ENCODE data around the gene FAM227B.

FAM227B gene

DNA sequence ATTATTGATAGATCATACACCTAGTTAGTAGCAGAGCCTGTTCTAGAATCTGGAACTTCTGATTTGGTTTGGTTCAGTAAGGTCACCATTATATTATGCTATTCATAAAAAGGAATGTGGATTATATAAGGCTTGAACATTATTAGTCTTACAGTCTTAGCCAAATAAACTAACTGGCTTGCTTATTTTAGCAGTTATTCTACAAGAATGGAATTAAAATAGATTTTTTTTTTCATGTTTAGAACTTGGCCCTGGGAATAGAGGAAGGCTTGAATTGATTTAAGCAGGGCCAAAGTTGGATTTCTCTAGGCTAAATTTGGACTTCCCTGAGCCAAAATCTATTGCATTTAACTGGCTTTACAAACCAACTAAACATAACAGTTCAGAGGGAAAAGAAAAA, 24.7 kb upstream of the FAM227B start:
- Histone ChIP-seq H3K36me3 (ENCODE audit: control insufficient read depth, insufficient read depth, low read length) (peaks cover 5% of the 10 kb centered on the region), H3K4me1 (ENCODE audit: control insufficient read depth, insufficient read depth, low read length, poor library complexity, severe bottlenecking) (no peaks in the 10 kb centered on the region), H3K9me3 (ENCODE audit: control insufficient read depth, low read length) (no peaks in the 10 kb centered on the region), H3K27ac (ENCODE audit: insufficient read depth, low read length, poor library complexity, severe bottlenecking) (no peak overlapping the region), H3K4me3 (ENCODE audit: insufficient read depth, low read depth, low read length, poor library complexity, severe bottlenecking) (no peak overlapping the region), H3K27me3 (replicated peaks; ENCODE audit: control insufficient read depth, insufficient read depth, low read length, poor library complexity, severe bottlenecking) (no peaks in the 10 kb centered on the region)
- no peak for DNase-seq

DNA sequence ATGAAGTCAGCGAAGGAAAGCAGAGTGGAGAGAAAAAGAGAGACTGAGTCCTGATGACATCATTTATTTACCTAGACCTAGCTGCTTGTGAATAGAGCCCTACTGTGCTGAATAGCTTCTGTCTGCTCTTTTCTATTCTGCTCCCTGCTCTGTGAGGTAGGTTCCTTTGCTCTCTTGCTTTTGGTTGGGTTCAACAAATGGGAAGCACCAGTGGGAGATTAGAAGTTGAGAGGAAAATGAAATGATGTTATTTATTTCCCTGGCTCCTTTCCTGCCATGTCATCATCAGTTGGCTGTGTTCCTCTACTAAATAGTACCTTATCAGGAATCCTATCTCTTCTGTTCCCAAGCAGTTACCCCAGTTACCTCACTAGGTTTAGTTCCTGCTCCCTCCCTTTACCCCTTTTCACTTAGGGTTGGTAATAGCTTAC, 23.8 kb upstream of the FAM227B start:
- no peak overlapping the region for H3K27ac ChIP-seq (ENCODE audit: insufficient read depth, low read length, poor library complexity, severe bottlenecking)
- no peak for DNase-seq

DNA sequence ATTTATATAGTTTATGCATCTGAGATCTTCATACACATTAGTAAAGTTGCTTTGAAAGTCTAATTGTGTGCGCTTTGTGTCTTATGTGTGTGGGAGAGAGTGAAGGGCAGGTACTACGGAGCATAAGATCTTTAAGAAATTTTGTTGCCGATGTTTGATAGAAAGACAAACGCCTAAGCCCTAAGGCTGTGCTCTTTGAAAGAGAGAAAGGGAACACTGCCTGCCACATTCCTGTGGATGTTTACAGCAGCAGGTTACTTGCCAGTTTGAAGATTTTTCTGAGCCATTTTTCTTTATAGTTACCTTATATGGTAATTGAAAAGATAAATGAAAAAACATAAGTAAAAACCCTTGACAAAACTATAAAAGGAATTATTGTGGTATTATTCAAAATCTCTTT, 17.2 kb upstream of the FAM227B start:
- H3K4me1 ChIP-seq (ENCODE audit: control insufficient read depth, insufficient read depth, low read length, poor library complexity, severe bottlenecking) = no peaks in the 10 kb centered on the region
- no peak overlapping the region for H3K27ac ChIP-seq (ENCODE audit: insufficient read depth, low read length, poor library complexity, severe bottlenecking)
- no peak for DNase-seq
- no peaks in the 10 kb centered on the region for H3K27me3 ChIP-seq (replicated peaks; ENCODE audit: control insufficient read depth, insufficient read depth, low read length, poor library complexity, severe bottlenecking)
- peaks cover 11% of the 10 kb centered on the region for H3K36me3 ChIP-seq (ENCODE audit: control insufficient read depth, insufficient read depth, low read length)
- H3K4me3 ChIP-seq (ENCODE audit: insufficient read depth, low read depth, low read length, poor library complexity, severe bottlenecking) = no peak overlapping the region
- H3K9me3 ChIP-seq (ENCODE audit: control insufficient read depth, low read length) = no peaks in the 10 kb centered on the region

More for the DNA sequence above, 23.8 kb upstream of the FAM227B start:
- Histone ChIP-seq H3K27me3 (replicated peaks; ENCODE audit: control insufficient read depth, insufficient read depth, low read length, poor library complexity, severe bottlenecking) (no peaks in the 10 kb centered on the region), H3K36me3 (ENCODE audit: control insufficient read depth, insufficient read depth, low read length) (peaks cover 5% of the 10 kb centered on the region), H3K9me3 (ENCODE audit: control insufficient read depth, low read length) (no peaks in the 10 kb centered on the region), H3K4me1 (ENCODE audit: control insufficient read depth, insufficient read depth, low read length, poor library complexity, severe bottlenecking) (no peaks in the 10 kb centered on the region), H3K4me3 (ENCODE audit: insufficient read depth, low read depth, low read length, poor library complexity, severe bottlenecking) (no peak overlapping the region)

DNA sequence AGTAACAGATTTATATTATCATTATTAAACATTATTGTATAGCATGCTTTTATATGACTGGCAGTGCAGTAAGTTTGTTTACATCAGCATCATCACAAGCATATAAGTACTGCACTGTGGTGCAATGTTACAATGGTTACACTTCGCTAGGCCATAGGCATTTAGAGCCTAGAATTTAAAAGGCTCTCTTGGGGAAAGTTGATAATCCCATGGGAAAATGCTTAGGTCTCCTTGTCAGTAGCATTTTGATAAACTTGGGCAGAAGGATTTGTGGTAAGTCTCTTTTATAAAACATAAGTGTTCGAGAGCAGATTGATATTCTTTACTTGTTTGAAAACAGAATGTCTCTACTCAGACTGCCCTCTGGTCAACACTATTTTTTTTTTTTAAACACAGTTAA, 7.8 kb upstream of the FAM227B start:
- H3K4me3 ChIP-seq (ENCODE audit: insufficient read depth, low read depth, low read length, poor library complexity, severe bottlenecking) = no peak overlapping the region
- no peaks in the 10 kb centered on the region for H3K4me1 ChIP-seq (ENCODE audit: control insufficient read depth, insufficient read depth, low read length, poor library complexity, severe bottlenecking)
- no peaks in the 10 kb centered on the region for H3K9me3 ChIP-seq (ENCODE audit: control insufficient read depth, low read length)
- DNase-seq = no peak
- H3K27ac ChIP-seq (ENCODE audit: insufficient read depth, low read length, poor library complexity, severe bottlenecking) = no peak overlapping the region
- peaks cover 6% of the 10 kb centered on the region for H3K36me3 ChIP-seq (ENCODE audit: control insufficient read depth, insufficient read depth, low read length)
- H3K27me3 ChIP-seq (replicated peaks; ENCODE audit: control insufficient read depth, insufficient read depth, low read length, poor library complexity, severe bottlenecking) = no peaks in the 10 kb centered on the region

DNA sequence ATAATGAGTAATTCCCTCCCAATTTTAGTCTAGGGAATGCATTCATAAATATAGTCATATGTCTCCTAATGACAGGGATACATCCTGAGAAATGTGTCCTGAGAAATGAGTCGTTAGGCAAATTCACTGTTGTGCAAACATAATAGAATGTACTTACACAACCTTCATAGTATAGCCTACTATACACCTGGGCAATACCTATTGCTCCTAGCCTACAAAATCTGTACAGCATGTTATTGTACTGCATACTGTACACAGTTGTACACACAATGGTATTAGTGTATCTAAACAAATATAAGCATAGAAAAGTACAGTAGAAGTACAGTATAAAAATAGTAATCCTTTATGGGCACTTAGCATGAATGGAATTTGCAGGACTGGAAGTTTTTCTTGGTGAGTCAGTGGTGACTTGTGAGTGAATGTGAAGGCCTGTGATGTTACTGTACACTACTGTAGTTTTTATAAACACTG, 6.8 kb upstream of the FAM227B start:
- DNase-seq = no peak
- H3K36me3 ChIP-seq (ENCODE audit: control insufficient read depth, insufficient read depth, low read length) = peaks cover 4% of the 10 kb centered on the region
- H3K4me3 ChIP-seq (ENCODE audit: insufficient read depth, low read depth, low read length, poor library complexity, severe bottlenecking) = no peak overlapping the region
- no peaks in the 10 kb centered on the region for H3K27me3 ChIP-seq (replicated peaks; ENCODE audit: control insufficient read depth, insufficient read depth, low read length, poor library complexity, severe bottlenecking)
- H3K4me1 ChIP-seq (ENCODE audit: control insufficient read depth, insufficient read depth, low read length, poor library complexity, severe bottlenecking) = no peaks in the 10 kb centered on the region
- no peak overlapping the region for H3K27ac ChIP-seq (ENCODE audit: insufficient read depth, low read length, poor library complexity, severe bottlenecking)
- no peaks in the 10 kb centered on the region for H3K9me3 ChIP-seq (ENCODE audit: control insufficient read depth, low read length)

DNA sequence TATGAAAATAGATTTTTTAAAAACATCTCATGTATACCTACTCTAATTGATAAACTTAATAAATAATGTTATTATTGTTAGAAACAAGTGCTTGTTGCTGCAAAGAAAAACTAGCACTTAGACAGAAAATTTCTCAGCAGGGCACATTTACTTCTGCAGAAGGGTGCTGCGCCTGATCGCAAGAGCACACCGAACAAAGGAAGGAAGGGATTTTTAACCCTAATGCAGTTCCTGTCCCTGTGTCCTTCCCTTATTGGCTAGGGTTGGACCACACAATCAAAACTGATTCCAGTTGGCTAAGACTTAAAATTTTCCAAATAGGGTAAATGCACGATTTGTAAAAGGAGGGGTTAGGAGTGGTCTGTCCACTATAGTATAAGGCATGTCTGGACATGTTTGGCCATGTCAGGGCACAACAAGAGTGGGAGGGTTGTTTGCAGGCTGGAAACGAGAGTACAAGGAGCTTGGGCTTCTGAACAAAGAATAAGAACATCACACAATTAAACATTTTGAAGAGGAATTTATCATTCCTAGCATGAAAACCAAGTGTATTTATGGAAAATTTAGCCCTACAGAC, 4.9 kb upstream of the FAM227B start:
- Histone ChIP-seq H3K27me3 (replicated peaks; ENCODE audit: control insufficient read depth, insufficient read depth, low read length, poor library complexity, severe bottlenecking) (no peaks in the 10 kb centered on the region), H3K4me3 (ENCODE audit: insufficient read depth, low read depth, low read length, poor library complexity, severe bottlenecking) (no peak overlapping the region), H3K36me3 (ENCODE audit: control insufficient read depth, insufficient read depth, low read length) (no peaks in the 10 kb centered on the region), H3K9me3 (ENCODE audit: control insufficient read depth, low read length) (no peaks in the 10 kb centered on the region), H3K4me1 (ENCODE audit: control insufficient read depth, insufficient read depth, low read length, poor library complexity, severe bottlenecking) (peaks cover 10% of the 10 kb centered on the region), H3K27ac (ENCODE audit: insufficient read depth, low read length, poor library complexity, severe bottlenecking) (no peak overlapping the region)
- no peak for DNase-seq

DNA sequence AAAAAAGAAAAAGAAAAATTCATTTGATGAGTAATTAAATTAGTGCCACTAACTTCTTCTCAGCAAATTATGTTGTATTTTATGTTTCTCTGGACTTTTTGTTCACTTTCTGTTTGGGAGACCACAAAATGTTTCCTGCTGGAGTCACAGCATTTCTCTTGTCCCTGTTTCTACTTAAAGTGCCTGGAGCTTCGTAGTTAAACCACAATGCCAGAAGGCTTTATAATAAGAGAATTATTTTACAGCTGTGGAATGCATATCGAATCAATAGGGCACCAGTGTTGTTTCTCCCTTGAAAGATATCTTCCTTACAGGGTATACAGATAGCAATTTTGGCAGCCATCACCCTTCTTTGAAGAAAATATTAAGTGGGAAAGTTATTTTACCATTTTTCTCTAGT, 3.4 kb upstream of the FAM227B start:
- H3K4me1 ChIP-seq (ENCODE audit: control insufficient read depth, insufficient read depth, low read length, poor library complexity, severe bottlenecking) = peaks cover 10% of the 10 kb centered on the region
- no peak overlapping the region for H3K27ac ChIP-seq (ENCODE audit: insufficient read depth, low read length, poor library complexity, severe bottlenecking)
- no peak for DNase-seq
- H3K4me3 ChIP-seq (ENCODE audit: insufficient read depth, low read depth, low read length, poor library complexity, severe bottlenecking) = no peak overlapping the region
- no peaks in the 10 kb centered on the region for H3K27me3 ChIP-seq (replicated peaks; ENCODE audit: control insufficient read depth, insufficient read depth, low read length, poor library complexity, severe bottlenecking)
- H3K36me3 ChIP-seq (ENCODE audit: control insufficient read depth, insufficient read depth, low read length) = no peaks in the 10 kb centered on the region
- H3K9me3 ChIP-seq (ENCODE audit: control insufficient read depth, low read length) = no peaks in the 10 kb centered on the region

DNA sequence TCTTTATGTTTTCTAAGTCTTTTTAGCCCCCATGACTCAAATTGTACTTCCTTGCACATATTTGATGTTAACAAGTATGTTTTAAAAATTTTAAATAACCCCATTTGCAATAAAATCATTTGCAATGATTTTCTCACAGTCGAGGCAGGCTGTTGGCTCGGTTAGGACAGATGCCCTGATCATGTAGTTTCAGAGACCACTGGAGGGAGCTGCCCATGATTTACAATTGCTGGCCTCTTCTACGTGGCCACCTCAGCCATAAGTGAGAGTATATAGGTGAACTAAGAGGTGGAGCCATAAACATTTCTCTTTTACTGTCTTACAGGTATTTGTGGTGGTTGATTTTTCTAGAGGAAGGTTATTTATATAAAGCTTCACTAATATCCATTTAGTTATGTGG, 1.9 kb upstream of the FAM227B start:
- Histone ChIP-seq H3K9me3 (ENCODE audit: control insufficient read depth, low read length) (no peaks in the 10 kb centered on the region), H3K4me3 (ENCODE audit: insufficient read depth, low read depth, low read length, poor library complexity, severe bottlenecking) (no peak overlapping the region), H3K36me3 (ENCODE audit: control insufficient read depth, insufficient read depth, low read length) (no peaks in the 10 kb centered on the region), H3K4me1 (ENCODE audit: control insufficient read depth, insufficient read depth, low read length, poor library complexity, severe bottlenecking) (peaks cover 10% of the 10 kb centered on the region), H3K27me3 (replicated peaks; ENCODE audit: control insufficient read depth, insufficient read depth, low read length, poor library complexity, severe bottlenecking) (no peaks in the 10 kb centered on the region), H3K27ac (ENCODE audit: insufficient read depth, low read length, poor library complexity, severe bottlenecking) (no peak overlapping the region)
- DNase-seq = no peak

DNA sequence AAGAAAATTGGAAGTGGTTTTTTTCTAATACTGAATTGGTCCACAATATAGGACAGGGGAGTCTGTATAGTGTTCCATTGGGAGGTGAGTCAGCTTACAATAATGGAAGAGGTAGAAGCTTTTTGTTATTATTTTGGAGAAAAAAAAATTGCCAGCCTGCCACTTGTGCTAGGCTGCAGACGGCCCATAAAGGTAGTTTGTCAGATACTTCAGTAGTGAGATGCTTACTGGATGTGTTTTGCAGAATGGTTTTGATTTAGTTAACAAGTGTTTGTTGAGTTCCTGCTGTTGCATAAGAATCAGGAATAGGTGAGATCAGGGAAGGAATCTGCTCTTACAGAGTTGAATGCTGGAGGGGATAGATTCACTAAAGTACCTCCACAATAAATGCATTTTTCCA, 1.3 kb upstream of the FAM227B start:
- peaks cover 10% of the 10 kb centered on the region for H3K4me1 ChIP-seq (ENCODE audit: control insufficient read depth, insufficient read depth, low read length, poor library complexity, severe bottlenecking)
- no peak overlapping the region for H3K27ac ChIP-seq (ENCODE audit: insufficient read depth, low read length, poor library complexity, severe bottlenecking)
- no peak for DNase-seq
- no peaks in the 10 kb centered on the region for H3K9me3 ChIP-seq (ENCODE audit: control insufficient read depth, low read length)
- H3K27me3 ChIP-seq (replicated peaks; ENCODE audit: control insufficient read depth, insufficient read depth, low read length, poor library complexity, severe bottlenecking) = no peaks in the 10 kb centered on the region
- no peaks in the 10 kb centered on the region for H3K36me3 ChIP-seq (ENCODE audit: control insufficient read depth, insufficient read depth, low read length)
- peak overlapping the region; percentile 94 for H3K4me3 ChIP-seq (ENCODE audit: insufficient read depth, low read depth, low read length, poor library complexity, severe bottlenecking)

DNA sequence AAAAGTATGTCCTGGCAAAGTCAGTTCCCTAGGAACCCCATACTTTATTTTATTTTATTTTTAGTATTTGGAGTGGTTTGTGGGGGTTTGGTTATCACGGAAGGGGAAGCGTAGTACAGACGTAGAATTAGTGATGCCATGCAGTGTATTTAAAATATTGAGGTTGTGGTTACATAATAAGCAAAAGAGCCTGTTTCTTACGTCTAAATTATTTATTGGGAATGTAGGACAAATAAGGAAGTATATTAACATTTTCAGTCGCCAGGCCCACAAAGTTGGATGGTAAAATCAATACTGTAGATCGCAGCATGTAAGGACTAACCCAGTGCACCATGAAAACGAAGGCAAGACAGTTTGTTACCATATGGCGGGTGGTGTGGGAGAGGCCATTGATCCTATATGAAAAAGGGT, 788 bp upstream of the FAM227B start:
- H3K36me3 ChIP-seq (ENCODE audit: control insufficient read depth, insufficient read depth, low read length) = no peaks in the 10 kb centered on the region
- H3K27ac ChIP-seq (ENCODE audit: insufficient read depth, low read length, poor library complexity, severe bottlenecking) = peak overlapping the region; percentile 74
- no peak for DNase-seq
- H3K4me1 ChIP-seq (ENCODE audit: control insufficient read depth, insufficient read depth, low read length, poor library complexity, severe bottlenecking) = peaks cover 10% of the 10 kb centered on the region
- peak overlapping the region; percentile 94 for H3K4me3 ChIP-seq (ENCODE audit: insufficient read depth, low read depth, low read length, poor library complexity, severe bottlenecking)
- H3K9me3 ChIP-seq (ENCODE audit: control insufficient read depth, low read length) = no peaks in the 10 kb centered on the region
- H3K27me3 ChIP-seq (replicated peaks; ENCODE audit: control insufficient read depth, insufficient read depth, low read length, poor library complexity, severe bottlenecking) = no peaks in the 10 kb centered on the region

Data from effector memory CD4-positive, alpha-beta T cell (primary cell).